ENCODE measurements around the gene CNFN. TPM values are rescaled to one million over a fixed set of nuclear protein-coding genes. Genes with fewer than 3 reads are reported as not detected.

CNFN gene
- total RNA-seq, 1 experiment from 2014 or later: 4.6 TPM

- BruUV-seq (replicated peaks): no TSS peak
- no peak for ATAC-seq
- POLR2A ChIA-PET: no interaction called here
- Histone ChIP-seq H3K27me3 (ENCODE audit: control insufficient read depth, insufficient read depth, low read length) (no peaks in the 10 kb centered on the region), H3K36me3 (ENCODE audit: control insufficient read depth, insufficient read depth, low read length) (no peaks in the 10 kb centered on the region), H3K4me1 (ENCODE audit: control insufficient read depth, insufficient read depth, low read length) (no peaks in the 10 kb centered on the region), H3K27ac (ENCODE audit: low read length) (no peak overlapping the region), H3K4me3 (ENCODE audit: low read depth in 2 of 2, low read length in 2 of 2) (no peak overlapping the region), H3K9me3 (ENCODE audit: control insufficient read depth, insufficient read depth, low read depth, low read length) (no peaks in the 10 kb centered on the region)
- no peak for DNase-seq (ENCODE audit: low read depth, low spot score)
- no peak for TF ChIP-seq REST (IDR thresholded peaks at IDR 0.05; ENCODE audit: insufficient read depth in 1 of 2, low read depth in 2 of 2, low read length in 1 of 2)
- no peak for TF ChIP-seq CTCF (IDR thresholded peaks at IDR 0.05)
- TF ChIP-seq POLR2AphosphoS5 (IDR thresholded peaks at IDR 0.05; ENCODE audit: low read depth, low read length): no peak
- TF ChIP-seq SIN3A (IDR thresholded peaks at IDR 0.05; ENCODE audit: borderline replicate concordance, insufficient read depth, low read depth, low read length): no peak
- no peak for TF ChIP-seq TCF7L2 (IDR thresholded peaks at IDR 0.05; ENCODE audit: low read depth, low read length)
- intact Hi-C loops (cut with micrococcal nuclease; ENCODE audit: unreplicated experiment): no loop called here
- in situ Hi-C loops (cut with HindIII; ENCODE audit: low pct_unique_long_range_greater_than_20kb, low sequenced_read_pairs): no loop called here
- CTCF ChIA-PET: no interaction called here
Measured at GRCh38 chr19:42352301-42353259, 37.5 kb downstream of the CNFN start.

GRCh38 chr19:42351079-42351735 is 38.9 kb downstream of the CNFN start:
- ATAC-seq: no peak
- no TSS peak for BruUV-seq (replicated peaks)
- ChIA-PET POLR2A (no interaction called here), CTCF (no interaction called here)
- Histone ChIP-seq H3K4me3 (ENCODE audit: low read depth in 2 of 2, low read length in 2 of 2) (no peak overlapping the region), H3K27ac (ENCODE audit: low read length) (no peak overlapping the region), H3K4me1 (ENCODE audit: control insufficient read depth, insufficient read depth, low read length) (no peaks in the 10 kb centered on the region), H3K27me3 (ENCODE audit: control insufficient read depth, insufficient read depth, low read length) (no peaks in the 10 kb centered on the region), H3K36me3 (ENCODE audit: control insufficient read depth, insufficient read depth, low read length) (no peaks in the 10 kb centered on the region), H3K9me3 (ENCODE audit: control insufficient read depth, insufficient read depth, low read depth, low read length) (no peaks in the 10 kb centered on the region)
- TF ChIP-seq POLR2AphosphoS5 (IDR thresholded peaks at IDR 0.05; ENCODE audit: low read depth, low read length) (no peak), CTCF (IDR thresholded peaks at IDR 0.05) (no peak), REST (IDR thresholded peaks at IDR 0.05; ENCODE audit: insufficient read depth in 1 of 2, low read depth in 2 of 2, low read length in 1 of 2) (no peak), SIN3A (IDR thresholded peaks at IDR 0.05; ENCODE audit: borderline replicate concordance, insufficient read depth, low read depth, low read length) (no peak), TCF7L2 (IDR thresholded peaks at IDR 0.05; ENCODE audit: low read depth, low read length) (no peak)
- in situ Hi-C loops (cut with HindIII; ENCODE audit: low pct_unique_long_range_greater_than_20kb, low sequenced_read_pairs): no loop called here
- no peak for DNase-seq (ENCODE audit: low read depth, low spot score)
- intact Hi-C loops (cut with micrococcal nuclease; ENCODE audit: unreplicated experiment): no loop called here

All from Panc1 (cell line).